Measurements from ENCODE around the gene FUT2.

Gene FUT2

GRCh38 chr19:48673436-48674100 lies 22.2 kb upstream of the FUT2 start:
- TF ChIP-seq POLR2AphosphoS5 (IDR thresholded peaks at IDR 0.05; ENCODE audit: low read depth, low read length) (no peak), TAF1 (IDR thresholded peaks at IDR 0.05; ENCODE audit: borderline replicate concordance, insufficient read depth, low read length) (no peak), FOXP2 (optimal IDR thresholded peaks at IDR 0.05; ENCODE audit: borderline replicate concordance, extremely low read depth, extremely low read length, insufficient read depth) (no peak), SIN3A (IDR thresholded peaks at IDR 0.05; ENCODE audit: borderline replicate concordance, insufficient read depth, low read length) (no peak), REST (IDR thresholded peaks at IDR 0.05; ENCODE audit: insufficient read depth in 1 of 2, low read depth in 2 of 2, low read length in 2 of 2) (no peak)

GRCh38 chr19:48674216-48674809 lies 21.5 kb upstream of the FUT2 start:
- no peak for TF ChIP-seq REST (IDR thresholded peaks at IDR 0.05; ENCODE audit: insufficient read depth in 1 of 2, low read depth in 2 of 2, low read length in 2 of 2)
- no peak for TF ChIP-seq SIN3A (IDR thresholded peaks at IDR 0.05; ENCODE audit: borderline replicate concordance, insufficient read depth, low read length)

- TF ChIP-seq POLR2AphosphoS5 (IDR thresholded peaks at IDR 0.05; ENCODE audit: low read depth, low read length) (0 out of 2 replicates have a peak, but pooled peaks have one; percentile 23), REST (IDR thresholded peaks at IDR 0.05; ENCODE audit: insufficient read depth in 1 of 2, low read depth in 2 of 2, low read length in 2 of 2) (no peak)
Measured at GRCh38 chr19:48674921-48675824, 20.6 kb upstream of the FUT2 start.

- TF ChIP-seq REST (IDR thresholded peaks at IDR 0.05; ENCODE audit: insufficient read depth in 1 of 2, low read depth in 2 of 2, low read length in 2 of 2), result no peak
- no peak for TF ChIP-seq TAF1 (IDR thresholded peaks at IDR 0.05; ENCODE audit: borderline replicate concordance, insufficient read depth, low read length)
- TF ChIP-seq FOXP2 (optimal IDR thresholded peaks at IDR 0.05; ENCODE audit: borderline replicate concordance, extremely low read depth, extremely low read length, insufficient read depth), result no peak
- TF ChIP-seq POLR2AphosphoS5 (IDR thresholded peaks at IDR 0.05; ENCODE audit: low read depth, low read length), result no peak
- TF ChIP-seq SIN3A (IDR thresholded peaks at IDR 0.05; ENCODE audit: borderline replicate concordance, insufficient read depth, low read length), result no peak
Measured at GRCh38 chr19:48676487-48676886, 19.3 kb upstream of the FUT2 start.
